Measurements from ENCODE around the gene DDX43. TPM values are rescaled to one million over a fixed set of nuclear protein-coding genes. Genes with fewer than 3 reads are reported as not detected.

Gene DDX43
- total RNA-seq, result 1 to 10 TPM in 5 of 7 donors, under 1 TPM in 2; 0.88 to 3.6 (median 1.3) TPM
- polyA plus RNA-seq, result 1 to 10 TPM in 1 of 2 donors, under 1 TPM in 1; 0.83 to 2.4 TPM
- long read RNA-seq, donor 1, partial matches to known transcripts, result 1 of 2 reads
- long read RNA-seq, donor 1, other reads (novel, unspliced or antisense), result 1 of 2 reads
- long read RNA-seq, donor 2, transcript DDX43-201 (17 exons, 2,513 nt), result major isoform, 5 of 5 reads
- long read RNA-seq, donor 2, partial matches to known transcripts, result 0 of 5 reads
- long read RNA-seq, donor 2, other reads (novel, unspliced or antisense), result 0 of 5 reads
- long read RNA-seq, donor 3, result 0 reads

DNA sequence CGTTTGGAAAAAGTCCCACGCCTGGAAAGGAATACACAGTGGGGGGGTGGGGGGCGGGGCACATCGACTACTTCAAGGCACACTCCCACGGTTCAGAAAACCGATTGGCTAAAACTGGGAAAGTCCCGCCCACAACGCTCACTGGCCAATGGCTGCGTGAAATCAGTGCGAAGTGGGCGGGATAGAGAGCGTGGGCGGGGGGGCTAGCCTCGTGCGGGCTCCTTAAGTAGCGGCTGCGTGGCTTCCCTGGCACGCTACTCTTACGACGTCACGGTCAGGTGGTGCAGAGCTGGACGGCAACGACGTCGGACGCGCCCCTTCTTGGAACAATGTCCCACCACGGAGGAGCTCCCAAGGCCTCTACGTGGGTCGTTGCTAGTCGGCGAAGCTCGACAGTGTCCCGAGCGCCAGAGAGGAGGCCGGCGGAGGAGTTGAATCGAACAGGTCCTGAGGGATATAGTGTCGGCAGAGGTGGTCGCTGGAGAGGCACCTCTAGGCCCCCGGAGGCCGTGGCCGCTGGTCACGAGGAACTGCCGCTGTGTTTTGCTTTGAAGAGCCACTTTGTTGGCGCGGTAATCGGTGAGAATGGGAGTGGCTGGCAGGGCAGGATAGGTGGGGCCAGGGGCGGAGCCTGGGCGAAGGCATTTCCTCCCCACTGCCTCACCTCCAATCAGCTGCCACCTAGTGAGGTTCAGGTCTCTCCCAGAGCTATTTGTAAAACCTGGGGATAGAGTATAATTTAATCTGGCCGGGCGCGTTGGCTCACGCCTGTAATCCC lies at the start of gene DDX43:
DDX43 (plus strand) TSS at position 252 of the 778 bp plus-strand sequence; CDS start at position 330, 78 bp downstream.
- Histone ChIP-seq H3K4me3 (no peak within 1 kb of the TSS), H3K27me3 (no peaks in the 10 kb centered on the region), H3K9me3 (no peaks in the 10 kb centered on the region), H3K27ac (no peak within 1 kb of the TSS), H3K36me3 (no peaks in the 10 kb centered on the region), H3K4me1 (ENCODE audit: insufficient read depth) (no peaks in the 10 kb centered on the region)
- TF ChIP-seq POLR2A (IDR thresholded peaks at IDR 0.05) (no peak), EP300 (IDR thresholded peaks at IDR 0.05) (no peak)
- TF ChIP-seq, protein P1, sequence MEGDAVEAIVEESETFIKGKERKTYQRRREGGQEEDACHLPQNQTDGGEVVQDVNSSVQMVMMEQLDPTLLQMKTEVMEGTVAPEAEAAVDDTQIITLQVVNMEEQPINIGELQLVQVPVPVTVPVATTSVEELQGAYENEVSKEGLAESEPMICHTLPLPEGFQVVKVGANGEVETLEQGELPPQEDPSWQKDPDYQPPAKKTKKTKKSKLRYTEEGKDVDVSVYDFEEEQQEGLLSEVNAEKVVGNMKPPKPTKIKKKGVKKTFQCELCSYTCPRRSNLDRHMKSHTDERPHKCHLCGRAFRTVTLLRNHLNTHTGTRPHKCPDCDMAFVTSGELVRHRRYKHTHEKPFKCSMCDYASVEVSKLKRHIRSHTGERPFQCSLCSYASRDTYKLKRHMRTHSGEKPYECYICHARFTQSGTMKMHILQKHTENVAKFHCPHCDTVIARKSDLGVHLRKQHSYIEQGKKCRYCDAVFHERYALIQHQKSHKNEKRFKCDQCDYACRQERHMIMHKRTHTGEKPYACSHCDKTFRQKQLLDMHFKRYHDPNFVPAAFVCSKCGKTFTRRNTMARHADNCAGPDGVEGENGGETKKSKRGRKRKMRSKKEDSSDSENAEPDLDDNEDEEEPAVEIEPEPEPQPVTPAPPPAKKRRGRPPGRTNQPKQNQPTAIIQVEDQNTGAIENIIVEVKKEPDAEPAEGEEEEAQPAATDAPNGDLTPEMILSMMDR (IDR thresholded peaks at IDR 0.05), result no peak
- intact Hi-C loops (cut with DNase I), result no loop called here
- WGBS, 3 donors, result 75 to 83% (median 83%) methylated on average over 54 of the region's 54 CpGs
- DNase-seq, result peak; percentile 34 to 78 (median 66)

DNA sequence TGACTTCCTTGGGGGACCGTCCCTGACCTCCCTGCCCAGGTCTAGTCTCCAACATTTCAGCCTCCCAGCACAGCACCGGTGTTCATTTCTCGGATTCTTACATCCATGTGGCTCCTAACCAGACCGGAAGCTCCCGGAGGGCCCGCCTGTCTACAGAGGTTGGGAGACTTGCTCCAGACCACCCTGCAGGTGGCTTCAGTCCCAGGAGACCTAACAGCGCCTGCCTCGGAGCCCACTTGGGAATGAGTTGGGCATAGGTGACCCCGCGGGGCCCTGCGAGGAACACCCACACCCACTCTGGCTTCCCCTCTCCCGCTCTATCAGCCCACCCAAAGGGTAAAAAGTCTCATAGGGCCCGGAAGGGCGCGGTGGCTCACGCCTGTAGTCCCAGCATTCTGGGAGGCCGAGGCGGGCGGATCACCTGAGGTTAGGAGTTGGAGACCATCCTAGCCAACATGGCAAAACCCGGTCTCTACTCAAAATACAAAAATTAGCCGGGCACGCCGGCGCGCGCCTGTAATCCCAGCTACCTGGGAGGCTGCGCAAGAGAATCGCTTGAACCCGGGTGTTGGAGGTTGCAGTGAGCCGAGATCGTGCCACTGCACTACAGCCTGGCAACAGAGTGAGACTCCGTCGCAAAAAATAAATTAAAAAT lies 46.0 kb upstream of the DDX43 start:
- Histone ChIP-seq H3K27ac (no peak overlapping the region), H3K4me3 (no peak overlapping the region), H3K9me3 (no peaks in the 10 kb centered on the region), H3K4me1 (ENCODE audit: insufficient read depth) (no peaks in the 10 kb centered on the region), H3K36me3 (no peaks in the 10 kb centered on the region), H3K27me3 (no peaks in the 10 kb centered on the region)
- DNase-seq, result no peak
- TF ChIP-seq EP300 (IDR thresholded peaks at IDR 0.05) (no peak), POLR2A (IDR thresholded peaks at IDR 0.05) (no peak)
- TF ChIP-seq, protein P1 (IDR thresholded peaks at IDR 0.05), result no peak
- 48 to 60% (median 55%) methylated on average over 33 of the region's 33 CpGs for WGBS, 3 donors
- intact Hi-C loops (cut with DNase I), result no loop called here

GRCh38 chr6:73349311-73349710 lies 45.3 kb upstream of the DDX43 start:
- H3K4me1 ChIP-seq (ENCODE audit: insufficient read depth), result no peaks in the 10 kb centered on the region
- H3K27me3 ChIP-seq, result no peaks in the 10 kb centered on the region
- no peak overlapping the region for H3K27ac ChIP-seq
- no peaks in the 10 kb centered on the region for H3K9me3 ChIP-seq
- intact Hi-C loops (cut with DNase I), result no loop called here
- TF ChIP-seq, protein P1 (IDR thresholded peaks at IDR 0.05), result no peak
- TF ChIP-seq EP300 (IDR thresholded peaks at IDR 0.05) (no peak), POLR2A (IDR thresholded peaks at IDR 0.05) (no peak)
- DNase-seq, result no peak
- WGBS, 3 donors, result 26 to 44% (median 41%) methylated on average over 6 of the region's 6 CpGs
- H3K4me3 ChIP-seq, result no peak overlapping the region
- H3K36me3 ChIP-seq, result no peaks in the 10 kb centered on the region

All from ovary (tissue), 10 donors.